Mesendoderm (in vitro differentiated cells): ENCODE data around the gene SREBF2.
A peak's percentile ranks its signal among the peaks of the same experiment; 100 is the strongest.

Source experiments
- DNase-seq: peaks from one replicate; pipeline ENCODE4 v3.0.0; 2013
- H2AK5ac ChIP-seq: 2 replicates; pipeline ENCODE4 v1.6.1; 2013; ENCODE audit warnings: low read length, inconsistent platforms
- H2BK120ac ChIP-seq: 2 replicates; pipeline ENCODE4 v1.6.1; 2013; ENCODE audit warnings: low read depth, mild to moderate bottlenecking, low read length, moderate library complexity, mixed read lengths
- H2BK15ac ChIP-seq: replicated peaks from 2 replicates; pipeline ENCODE4 v1.6.1; 2013; ENCODE audit warnings: low read depth, mild to moderate bottlenecking, moderate library complexity
- H2BK5ac ChIP-seq: 2 replicates; pipeline ENCODE4 v1.6.1; 2013; ENCODE audit warnings: low read length, inconsistent platforms
- H3K18ac ChIP-seq: 2 replicates; pipeline ENCODE4 v1.6.1; 2013; ENCODE audit warnings: mild to moderate bottlenecking, low read length, mixed read lengths
- H3K23ac ChIP-seq: one replicate; pipeline ENCODE4 v1.6.1; 2013; ENCODE audit warnings: low read length
- H3K27ac ChIP-seq: 2 replicates; pipeline ENCODE4 v1.5.1; 2013; ENCODE audit warnings: low read depth, mild to moderate bottlenecking, inconsistent platforms, low read length, moderate library complexity
- H3K27me3 ChIP-seq: 2 replicates; pipeline ENCODE4 v1.6.1; 2013; ENCODE audit warnings: low read length, control low read depth, mild to moderate bottlenecking, inconsistent platforms; ENCODE audit not compliant: insufficient read depth, poor library complexity
- H3K36me3 ChIP-seq: 2 replicates; pipeline ENCODE4 v1.6.1; 2013; ENCODE audit warnings: low read length, inconsistent platforms; ENCODE audit not compliant: control insufficient read depth, insufficient read depth
- H3K4ac ChIP-seq: one replicate; pipeline ENCODE4 v1.6.1; 2013; ENCODE audit warnings: low read depth, mild to moderate bottlenecking, low read length, moderate library complexity
- H3K4me1 ChIP-seq: 2 replicates; pipeline ENCODE4 v1.6.1; 2013; ENCODE audit warnings: low read depth, low read length, inconsistent platforms; ENCODE audit not compliant: control insufficient read depth
- H3K4me2 ChIP-seq: 2 replicates; pipeline ENCODE4 v1.6.1; 2013; ENCODE audit warnings: low read length
- H3K4me3 ChIP-seq: 2 replicates; pipeline ENCODE4 v1.5.1; 2013; ENCODE audit warnings: mild to moderate bottlenecking, low read length
- H3K56ac ChIP-seq: one replicate; pipeline ENCODE4 v1.6.1; 2013; ENCODE audit warnings: low read length
- H3K79me1 ChIP-seq: 2 replicates; pipeline ENCODE4 v1.6.1; 2013; ENCODE audit warnings: low read length, inconsistent platforms
- H3K79me2 ChIP-seq: 2 replicates; pipeline ENCODE4 v1.6.1; 2013; ENCODE audit warnings: mild to moderate bottlenecking, low read length; ENCODE audit not compliant: control insufficient read depth, insufficient read depth
- H3K9ac ChIP-seq: 2 replicates; pipeline ENCODE4 v1.6.1; 2013; ENCODE audit warnings: low read length, inconsistent platforms
- H4K5ac ChIP-seq: one replicate; pipeline ENCODE4 v1.6.1; 2013; ENCODE audit warnings: low read length
- H4K8ac ChIP-seq: one replicate; pipeline ENCODE4 v1.6.1; 2013; ENCODE audit warnings: low read depth, mild to moderate bottlenecking, control low read depth, low read length, moderate library complexity
- WGBS: extraction: QIAGEN DNeasy Blood & Tissue Kit; methylation state at CpG from one replicate; pipeline ENCODE4 v1.1.7; 2013; ENCODE audit warnings: low lambda C conversion rate, missing lambda C conversion rate; ENCODE audit not compliant: insufficient coverage; ENCODE audit errors: extremely low coverage; 5-methylcytosine and 5-hydroxymethylcytosine counted together

Gene SREBF2

DNA sequence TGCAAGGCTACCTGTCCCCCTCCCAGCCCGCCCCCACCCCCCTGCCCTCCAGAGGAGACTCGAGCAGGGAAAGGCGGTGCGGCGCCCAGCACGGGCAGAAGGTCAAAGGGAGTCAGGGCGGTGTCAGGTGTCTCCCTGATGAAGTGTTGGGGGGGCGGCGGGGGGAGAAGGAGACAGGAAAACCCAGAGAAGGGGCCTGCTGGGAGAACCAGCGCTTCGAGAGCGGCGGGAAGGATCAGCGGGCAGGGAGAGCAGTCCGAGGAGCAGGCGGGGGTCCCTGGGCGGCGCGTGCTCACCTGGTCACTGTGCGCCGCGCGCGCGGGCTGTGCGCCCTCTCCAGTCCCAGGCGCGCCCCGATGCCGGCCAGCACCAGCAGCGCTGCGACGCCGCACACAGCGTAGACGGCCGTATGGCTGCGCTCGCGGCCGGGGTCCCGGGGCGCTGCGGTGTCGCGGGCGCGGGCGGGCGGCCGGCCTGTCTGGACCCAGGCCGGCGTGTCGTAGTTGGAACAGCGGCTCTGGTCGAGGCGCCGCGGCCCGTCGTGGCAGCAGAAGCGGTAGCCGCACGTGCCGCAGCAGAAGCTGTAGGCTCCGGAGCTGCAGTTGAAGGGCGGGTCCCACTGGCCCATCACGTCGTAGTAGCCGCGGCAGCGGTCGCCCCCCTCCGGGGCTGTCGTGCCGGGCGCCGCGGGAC is 81.1 kb downstream of the SREBF2 start:
- Histone ChIP-seq H2BK15ac (no peak overlapping the region), H3K36me3 (no peaks in the 10 kb centered on the region), H3K79me1 (no peaks in the 10 kb centered on the region), H3K4me2 (no peak overlapping the region), H3K27me3 (peaks cover 57% of the 10 kb centered on the region), H2BK120ac (no peak overlapping the region), H3K18ac (no peak overlapping the region), H3K23ac (no peak overlapping the region), H3K79me2 (no peaks in the 10 kb centered on the region), H3K9ac (no peak overlapping the region), H2BK5ac (no peak overlapping the region), H4K5ac (no peak overlapping the region), H3K4me1 (peaks cover 3% of the 10 kb centered on the region), H3K4ac (no peak overlapping the region), H2AK5ac (no peak overlapping the region), H3K4me3 (no peak overlapping the region), H4K8ac (no peak overlapping the region), H3K56ac (no peak overlapping the region), H3K27ac (no peak overlapping the region)
- WGBS: no CpG with 5 or more reads among the region's 79 CpGs
- DNase-seq: no peak

GRCh38 chr22:41914611-41915034 is 81.7 kb downstream of the SREBF2 start:
- Histone ChIP-seq H2AK5ac (no peak overlapping the region), H4K8ac (no peak overlapping the region), H3K79me2 (no peaks in the 10 kb centered on the region), H3K18ac (no peak overlapping the region), H2BK15ac (no peak overlapping the region), H2BK5ac (no peak overlapping the region), H3K27me3 (peaks cover 57% of the 10 kb centered on the region), H3K27ac (no peak overlapping the region), H4K5ac (no peak overlapping the region), H3K4me2 (peak overlapping the region; percentile 27), H3K56ac (peak overlapping the region; percentile 67), H3K4me1 (peaks cover 3% of the 10 kb centered on the region), H3K4me3 (no peak overlapping the region), H3K23ac (no peak overlapping the region), H3K9ac (peak overlapping the region; percentile 36), H3K36me3 (no peaks in the 10 kb centered on the region), H2BK120ac (no peak overlapping the region), H3K79me1 (no peaks in the 10 kb centered on the region), H3K4ac (no peak overlapping the region)
- no CpG with 5 or more reads among the region's 67 CpGs for WGBS
- no peak for DNase-seq

- H3K36me3 ChIP-seq: no peaks in the 10 kb centered on the region
- WGBS: no CpG with 5 or more reads among the region's 63 CpGs
- peak; percentile 49 for DNase-seq
These were observed 82.3 kb downstream of the SREBF2 start, which contains the start of gene SHISA8 for GRCh38 chr22:41915035-41915785. Gene SHISA8, minus strand, starts transcription at chr22:41915074. Its CDS starts 407 bp downstream, at chr22:41914667.

DNA sequence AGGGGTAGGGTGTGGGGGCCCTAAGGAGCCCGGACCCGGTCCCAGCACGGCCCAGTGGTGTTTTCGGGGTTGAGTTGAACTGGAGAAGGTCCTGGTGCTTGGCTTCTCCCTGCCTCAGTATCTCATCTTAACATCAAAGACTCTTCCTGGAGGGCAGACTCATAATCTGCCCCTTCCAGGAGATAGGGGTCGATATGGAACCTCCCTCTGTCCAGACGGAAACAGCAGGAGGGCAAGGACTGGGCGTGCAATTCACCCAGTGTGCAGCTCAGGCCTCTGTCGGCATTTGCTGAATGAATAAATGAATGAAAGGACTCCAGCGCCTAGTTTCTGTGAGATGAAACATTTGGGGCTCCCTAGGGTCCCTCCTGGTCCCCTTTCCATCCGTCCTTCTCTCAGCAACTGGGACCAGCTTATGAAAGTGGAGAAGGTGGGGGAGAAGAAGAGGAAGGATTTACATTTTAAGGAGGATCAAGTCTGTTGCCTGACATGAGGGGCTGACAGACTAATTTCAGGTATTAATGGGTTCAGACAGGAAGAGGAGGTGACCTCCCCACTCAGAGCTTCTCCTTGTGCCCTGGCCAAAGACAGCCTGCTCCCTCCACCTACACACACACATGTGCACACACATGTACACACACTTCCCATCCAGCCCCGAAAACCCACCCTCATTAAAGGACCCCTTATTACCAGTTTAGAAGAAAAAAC is 83.0 kb downstream of the SREBF2 start:
- no peak overlapping the region for H3K4me3 ChIP-seq
- no peak overlapping the region for H3K9ac ChIP-seq
- H3K4ac ChIP-seq: no peak overlapping the region
- H2BK5ac ChIP-seq: no peak overlapping the region
- peaks cover 50% of the 10 kb centered on the region for H3K27me3 ChIP-seq
- no peak overlapping the region for H3K4me2 ChIP-seq
- H3K23ac ChIP-seq: peak overlapping the region; percentile 57
- no peak overlapping the region for H4K5ac ChIP-seq
- no peak overlapping the region for H3K18ac ChIP-seq
- DNase-seq: no peak
- H2AK5ac ChIP-seq: no peak overlapping the region
- peaks cover 3% of the 10 kb centered on the region for H3K4me1 ChIP-seq
- H4K8ac ChIP-seq: no peak overlapping the region
- H3K79me1 ChIP-seq: no peaks in the 10 kb centered on the region
- H3K56ac ChIP-seq: no peak overlapping the region
- no peak overlapping the region for H2BK120ac ChIP-seq
- no peak overlapping the region for H3K27ac ChIP-seq
- H2BK15ac ChIP-seq: no peak overlapping the region
- H3K79me2 ChIP-seq: no peaks in the 10 kb centered on the region
- no peaks in the 10 kb centered on the region for H3K36me3 ChIP-seq
- WGBS: no CpG with 5 or more reads among the region's 11 CpGs

More at GRCh38 chr22:41915035-41915785, 82.3 kb downstream of the SREBF2 start, which contains the start of gene SHISA8:
- Histone ChIP-seq H3K79me1 (no peaks in the 10 kb centered on the region), H3K27ac (no peak within 1 kb of the TSS), H3K4me1 (peaks cover 3% of the 10 kb centered on the region), H3K4ac (no peak within 1 kb of the TSS), H3K23ac (peak within 1 kb of the TSS; percentile 57), H3K4me3 (no peak within 1 kb of the TSS), H2AK5ac (no peak within 1 kb of the TSS), H3K4me2 (peak within 1 kb of the TSS; percentile 72), H4K8ac (no peak within 1 kb of the TSS), H3K79me2 (no peaks in the 10 kb centered on the region), H3K18ac (no peak within 1 kb of the TSS), H3K27me3 (peaks cover 57% of the 10 kb centered on the region), H3K9ac (peak within 1 kb of the TSS; percentile 36), H2BK15ac (no peak within 1 kb of the TSS), H3K56ac (peak within 1 kb of the TSS; percentile 67), H2BK5ac (no peak within 1 kb of the TSS), H2BK120ac (no peak within 1 kb of the TSS), H4K5ac (no peak within 1 kb of the TSS)

DNA sequence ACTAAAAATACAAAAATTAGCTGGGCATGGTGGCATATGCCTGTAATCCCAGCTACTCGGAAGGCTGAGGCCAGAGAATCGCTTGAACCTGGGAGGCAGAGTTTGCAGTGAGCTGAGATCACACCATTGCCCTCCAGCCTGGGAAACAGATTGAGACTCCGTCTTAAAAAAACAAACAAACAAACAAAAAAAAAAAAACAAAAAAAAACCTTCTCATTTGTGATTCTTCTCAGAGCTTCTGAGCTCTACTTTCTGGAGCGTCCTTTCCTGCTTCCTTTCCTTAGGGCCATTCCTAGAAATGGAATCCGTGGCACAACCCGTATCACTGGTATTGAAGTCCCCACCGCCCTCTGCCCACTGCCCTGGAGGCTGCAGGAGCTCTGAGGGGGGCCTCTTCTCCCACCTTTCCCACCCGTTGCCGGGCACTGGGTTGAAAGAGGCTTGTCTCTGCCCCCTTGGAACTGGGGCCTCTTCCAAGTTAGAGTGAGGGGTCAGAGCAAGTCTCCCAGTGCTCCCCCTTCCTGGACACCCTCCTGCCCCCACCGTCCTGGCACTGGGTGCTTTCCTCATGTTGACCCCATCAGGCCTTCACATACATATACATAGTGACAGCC is 83.9 kb downstream of the SREBF2 start:
- no CpG with 5 or more reads among the region's 10 CpGs for WGBS
- H2AK5ac ChIP-seq: no peak overlapping the region
- no peak overlapping the region for H2BK120ac ChIP-seq
- peaks cover 43% of the 10 kb centered on the region for H3K27me3 ChIP-seq
- H3K79me1 ChIP-seq: no peaks in the 10 kb centered on the region
- no peak overlapping the region for H3K4me2 ChIP-seq
- no peak overlapping the region for H2BK15ac ChIP-seq
- H3K23ac ChIP-seq: no peak overlapping the region
- H4K8ac ChIP-seq: no peak overlapping the region
- no peak overlapping the region for H2BK5ac ChIP-seq
- H3K18ac ChIP-seq: no peak overlapping the region
- H3K4me1 ChIP-seq: peaks cover 3% of the 10 kb centered on the region
- H3K4me3 ChIP-seq: no peak overlapping the region
- no peak for DNase-seq
- no peaks in the 10 kb centered on the region for H3K79me2 ChIP-seq
- H3K36me3 ChIP-seq: no peaks in the 10 kb centered on the region
- no peak overlapping the region for H4K5ac ChIP-seq
- H3K4ac ChIP-seq: no peak overlapping the region
- H3K56ac ChIP-seq: no peak overlapping the region
- H3K27ac ChIP-seq: no peak overlapping the region
- H3K9ac ChIP-seq: no peak overlapping the region
